Germinal center (tissue), 1 donor: ENCODE measurements around the gene HERPUD1.
A peak's percentile ranks its signal among the peaks of the same experiment; 100 is the strongest.

Source experiments
- DNase-seq: peaks from one replicate; pipeline ENCODE4 v3.0.0; 2012; ENCODE audit warnings: mixed read lengths, low spot score

The HERPUD1 gene

GRCh38 chr16:56910654-56911539 lies 21.0 kb upstream of the HERPUD1 start:
- no peak for DNase-seq

- DNase-seq = peak; percentile 79
Measured at GRCh38 chr16:56911771-56912571, 20.0 kb upstream of the HERPUD1 start.

DNA sequence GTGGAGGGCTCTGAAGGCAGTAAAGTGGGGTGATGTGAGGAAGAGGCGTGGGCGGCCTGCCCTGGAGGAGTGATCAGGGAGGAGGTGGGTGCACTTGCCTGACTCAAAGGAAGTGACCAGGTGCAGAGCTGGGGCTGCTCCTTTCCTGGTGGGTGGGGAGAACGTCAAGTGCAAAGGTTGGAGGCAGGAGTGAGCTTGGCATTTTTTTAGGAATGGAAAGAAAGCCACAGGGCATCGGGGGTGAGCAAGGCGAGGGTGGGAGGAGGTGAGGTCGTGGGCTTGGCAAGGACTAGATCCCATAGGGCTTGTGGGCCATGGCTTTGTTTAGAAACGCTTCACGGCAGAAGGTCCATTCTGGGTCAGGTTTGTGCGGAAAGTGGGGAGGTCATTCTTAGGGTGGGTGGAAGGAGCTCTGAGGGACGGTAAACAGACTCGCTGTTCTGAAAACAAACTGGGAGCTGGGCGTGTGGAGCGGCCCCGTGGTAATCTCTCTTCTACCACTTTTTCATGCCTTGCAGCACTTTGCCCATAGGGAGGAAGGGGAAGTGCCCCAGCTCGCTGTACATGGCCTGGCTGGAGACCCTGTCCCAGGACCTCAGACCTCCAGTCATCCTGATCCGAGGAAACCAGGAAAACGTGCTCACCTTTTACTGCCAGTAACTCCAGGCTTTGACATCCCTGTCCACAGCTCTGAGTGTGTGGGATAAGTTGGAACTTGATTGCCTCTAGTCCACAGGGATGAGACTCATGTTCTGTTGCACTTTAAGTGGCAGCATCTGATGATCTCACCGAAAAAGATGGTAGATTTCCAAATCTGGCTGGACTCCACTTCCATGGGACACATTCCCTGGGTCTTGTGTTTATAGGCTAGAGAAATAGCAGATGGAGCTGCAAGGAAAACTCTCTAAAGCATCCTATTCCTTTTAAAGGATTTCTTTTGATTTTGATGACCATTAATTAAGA lies 18.9 kb upstream of the HERPUD1 start:
- DNase-seq = no peak

DNA sequence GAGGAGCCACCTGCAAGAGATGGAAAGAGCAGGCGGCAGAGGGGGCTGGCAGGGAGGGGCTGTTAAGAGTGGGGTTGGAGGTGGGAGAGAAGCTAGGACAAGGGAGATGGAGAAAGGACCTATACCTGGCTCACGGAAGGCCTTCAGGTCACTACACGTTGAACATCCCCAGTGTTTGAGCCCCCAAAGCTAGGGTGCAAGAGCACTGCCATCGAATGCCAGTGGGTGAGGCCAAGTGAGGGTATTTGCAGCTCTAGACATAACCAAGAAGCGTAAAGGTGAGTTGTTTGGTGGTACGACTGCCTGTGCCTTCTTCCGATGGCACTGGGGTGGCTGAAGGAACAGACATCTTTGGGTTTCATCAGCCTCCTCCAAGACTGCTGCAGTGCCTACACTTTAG lies 17.0 kb upstream of the HERPUD1 start:
- DNase-seq = no peak

DNA sequence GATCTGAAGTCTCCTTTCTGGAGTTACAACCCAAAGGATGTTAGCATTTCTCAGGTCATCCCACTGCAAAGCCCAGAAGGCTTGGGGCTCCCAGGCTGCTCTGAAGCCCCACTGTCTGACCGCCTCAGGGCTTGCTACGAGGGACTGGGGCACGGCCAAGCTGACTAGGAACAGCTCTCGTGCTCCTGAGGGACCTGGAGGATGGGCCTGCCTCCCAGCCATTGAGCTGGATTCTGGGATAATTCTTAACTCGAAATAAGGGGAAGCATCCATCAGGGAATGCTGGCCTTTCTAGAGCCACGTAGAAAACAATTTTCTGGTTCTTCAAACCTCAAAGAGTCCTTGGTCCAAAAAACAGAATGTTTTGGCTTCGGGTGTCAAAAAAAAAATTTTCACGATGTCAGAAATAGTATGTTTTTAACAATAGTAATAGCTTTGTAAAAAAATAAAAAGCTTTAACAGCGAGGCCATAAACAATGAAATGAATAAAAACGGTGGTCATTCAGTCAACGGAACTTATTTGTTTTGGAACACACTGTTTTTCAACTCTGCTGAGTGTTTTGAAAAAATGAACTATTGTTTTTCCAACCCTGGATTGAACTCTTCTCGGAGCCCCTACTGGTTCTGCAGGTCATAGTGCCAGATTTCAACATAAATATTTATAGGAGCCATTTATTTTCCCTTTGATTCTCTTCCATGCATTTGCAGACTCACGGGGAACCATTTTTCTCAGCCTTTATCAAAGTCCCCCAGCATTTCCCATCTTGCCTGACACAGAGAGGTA lies 16.4 kb upstream of the HERPUD1 start:
- no peak for DNase-seq

- DNase-seq = peak; percentile 77
Measured at GRCh38 chr16:56916571-56917403, 15.2 kb upstream of the HERPUD1 start.

GRCh38 chr16:56918467-56919012 lies 13.4 kb upstream of the HERPUD1 start:
- DNase-seq = no peak

- no peak for DNase-seq
Measured at GRCh38 chr16:56919099-56919800, 12.7 kb upstream of the HERPUD1 start.

DNA sequence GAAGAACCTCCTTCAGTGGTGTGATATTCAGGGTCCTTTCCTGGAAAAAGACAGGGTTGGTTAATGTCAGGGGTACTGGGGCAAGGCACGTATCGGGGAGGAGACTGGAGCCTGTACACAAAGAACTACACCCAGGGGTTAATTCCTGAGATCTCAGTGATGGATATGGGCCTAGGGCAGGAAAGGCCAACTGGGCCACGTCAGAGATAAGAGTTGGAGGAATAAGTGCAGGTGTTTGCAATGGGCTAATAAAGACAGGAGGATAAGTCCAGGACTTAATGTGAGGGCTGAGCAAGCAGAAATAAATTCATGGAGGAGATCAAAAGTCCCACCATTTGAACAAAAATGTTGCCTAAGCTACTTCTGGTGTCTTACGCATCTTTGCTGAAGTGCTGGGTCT lies 10.4 kb upstream of the HERPUD1 start:
- DNase-seq = no peak

DNA sequence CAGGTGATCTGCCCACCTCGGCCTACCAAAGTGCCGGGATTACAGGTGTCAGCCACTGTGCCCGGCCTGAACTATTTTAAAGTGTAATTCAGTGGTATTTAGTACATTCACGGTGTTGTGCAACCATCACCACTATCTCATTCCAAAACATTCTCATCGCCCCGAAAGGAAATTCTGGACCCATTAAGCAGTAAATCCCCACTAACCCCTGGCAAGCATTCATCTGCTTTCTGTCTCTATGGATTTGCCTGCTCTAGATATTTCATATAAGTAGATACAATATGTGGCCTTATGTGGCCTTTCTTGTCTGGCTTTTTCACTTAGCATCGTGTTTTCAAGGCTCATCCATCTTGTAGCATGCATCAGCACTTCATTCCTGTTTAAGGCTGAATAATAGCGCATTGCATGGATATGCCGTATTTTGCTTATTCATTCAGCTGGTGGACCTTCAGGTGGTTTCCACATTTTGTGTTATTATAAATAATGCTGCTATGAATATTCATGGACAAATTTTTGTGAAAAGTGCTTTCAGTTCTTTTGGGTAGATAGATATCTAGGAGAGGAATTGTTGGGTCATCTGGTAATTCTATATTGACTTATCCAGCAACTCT lies 8.4 kb upstream of the HERPUD1 start:
- DNase-seq = no peak

DNA sequence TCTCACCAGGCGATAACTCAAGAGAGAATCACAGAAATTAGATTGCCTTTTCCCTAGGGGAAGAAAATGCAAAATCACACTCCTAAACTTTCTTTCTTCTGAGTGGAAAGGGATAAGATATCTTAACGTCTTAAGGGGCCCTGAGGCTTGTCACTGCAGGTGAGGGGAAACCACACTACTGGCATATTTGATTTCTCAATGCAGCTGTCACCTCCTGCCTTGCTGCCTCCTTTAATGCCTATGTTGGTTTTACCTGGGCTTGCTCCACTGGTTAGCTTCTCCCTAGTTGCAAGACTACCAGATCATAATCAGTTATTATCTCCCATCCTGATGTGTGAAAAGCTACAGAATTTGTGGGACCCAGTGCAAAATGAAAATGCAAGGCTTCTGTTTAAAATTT lies 4.5 kb upstream of the HERPUD1 start:
- no peak for DNase-seq

DNA sequence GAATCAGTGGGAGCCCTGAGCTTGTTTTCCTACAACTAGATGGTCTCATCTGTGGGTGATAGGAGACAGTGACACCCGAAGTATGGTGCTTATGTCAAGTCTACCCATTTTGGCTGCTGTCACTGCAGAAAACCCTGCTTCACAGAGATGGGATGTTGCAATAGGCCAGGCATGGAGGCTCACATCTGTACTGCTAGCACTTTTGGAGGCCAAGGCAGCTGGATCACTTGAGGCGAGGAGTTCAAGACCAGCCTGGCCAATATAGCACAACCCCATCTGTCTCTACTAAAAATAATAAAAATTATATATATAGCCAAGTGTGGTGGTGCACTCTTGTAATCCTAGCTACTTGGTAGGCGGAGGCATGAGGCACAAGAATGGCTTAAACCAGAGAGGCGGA lies 2.3 kb upstream of the HERPUD1 start:
- no peak for DNase-seq

- DNase-seq = no peak
Measured at GRCh38 chr16:56930486-56931270, 1.3 kb upstream of the HERPUD1 start.

DNA sequence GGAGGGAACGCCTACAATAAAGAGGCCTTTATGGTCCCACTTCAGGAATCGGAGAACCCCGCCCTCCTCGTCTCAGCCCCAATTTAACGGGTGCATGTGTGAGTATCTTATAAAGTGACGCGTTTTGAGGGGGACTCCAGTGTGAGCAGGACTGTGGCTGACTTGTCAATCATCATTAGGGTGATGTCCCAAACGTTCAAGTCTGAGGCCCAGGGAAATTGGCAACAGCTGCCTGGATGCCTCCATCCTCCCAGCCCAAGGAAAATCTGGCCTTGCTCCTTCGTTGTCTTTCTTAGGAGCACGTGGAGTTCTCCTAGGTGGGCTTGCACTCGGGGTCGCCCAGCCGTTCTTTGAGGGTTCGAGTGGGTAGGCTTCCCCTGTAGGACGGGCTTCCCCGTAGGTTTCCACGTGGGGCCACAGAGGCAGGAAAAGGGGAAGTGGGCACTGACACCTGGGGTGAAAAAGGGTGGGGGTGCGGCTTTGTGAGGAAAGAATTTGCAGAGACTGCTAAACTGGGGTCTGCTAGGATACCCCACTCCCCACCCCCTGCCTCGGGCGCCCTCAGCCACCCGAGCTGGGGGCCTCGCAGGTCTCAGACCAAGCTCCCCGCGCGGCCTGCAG lies 561 bp upstream of the HERPUD1 start:
- DNase-seq = peak; percentile 91

DNA sequence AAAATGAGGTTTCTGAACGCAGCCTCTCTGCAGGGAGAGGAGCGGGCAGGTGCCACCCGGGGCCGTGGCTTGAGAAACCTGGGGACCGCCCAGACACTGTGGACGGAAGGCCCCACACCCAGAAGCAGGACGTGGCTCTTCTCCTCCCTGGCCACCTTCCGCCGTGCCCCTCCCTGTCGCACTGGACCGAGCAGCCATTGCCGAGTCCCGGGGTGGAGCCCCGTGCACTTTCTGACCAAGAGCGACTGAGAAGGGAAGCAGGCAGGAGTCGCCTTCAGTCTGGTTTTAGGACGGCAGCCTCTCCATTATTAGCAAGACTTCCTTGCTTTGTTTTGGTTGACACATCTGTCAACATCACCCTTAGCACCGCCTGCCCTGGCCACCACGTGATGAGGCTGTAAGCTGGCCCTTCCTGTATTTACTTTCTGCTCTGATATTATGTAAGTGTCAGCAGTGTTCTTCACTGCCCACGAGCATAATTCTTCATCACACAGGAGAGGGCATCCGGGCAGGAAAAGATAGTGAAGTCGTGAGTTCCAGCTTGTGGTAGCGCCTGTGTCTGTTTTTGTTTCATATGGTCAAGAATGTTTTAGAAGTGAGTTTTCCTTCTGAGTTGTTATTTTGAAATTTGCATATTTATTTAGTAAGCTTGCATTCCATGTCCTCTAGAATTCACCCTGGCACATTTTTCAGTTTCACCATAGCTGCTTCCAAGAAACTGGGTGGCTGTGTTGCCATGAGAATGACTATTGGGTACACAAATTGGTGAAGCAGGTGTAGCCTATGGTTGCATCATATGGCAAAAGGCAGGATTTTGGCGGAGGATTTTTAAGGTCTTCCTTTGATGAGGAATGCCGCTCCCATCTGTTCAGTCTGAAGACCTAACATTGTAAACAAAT lies 1.0 kb downstream of the HERPUD1 start:
- DNase-seq = no peak

GRCh38 chr16:56933828-56934598 lies 2.1 kb downstream of the HERPUD1 start:
- DNase-seq = no peak
